ENCODE measurements around the gene BCL7B.

BCL7B gene

DNA sequence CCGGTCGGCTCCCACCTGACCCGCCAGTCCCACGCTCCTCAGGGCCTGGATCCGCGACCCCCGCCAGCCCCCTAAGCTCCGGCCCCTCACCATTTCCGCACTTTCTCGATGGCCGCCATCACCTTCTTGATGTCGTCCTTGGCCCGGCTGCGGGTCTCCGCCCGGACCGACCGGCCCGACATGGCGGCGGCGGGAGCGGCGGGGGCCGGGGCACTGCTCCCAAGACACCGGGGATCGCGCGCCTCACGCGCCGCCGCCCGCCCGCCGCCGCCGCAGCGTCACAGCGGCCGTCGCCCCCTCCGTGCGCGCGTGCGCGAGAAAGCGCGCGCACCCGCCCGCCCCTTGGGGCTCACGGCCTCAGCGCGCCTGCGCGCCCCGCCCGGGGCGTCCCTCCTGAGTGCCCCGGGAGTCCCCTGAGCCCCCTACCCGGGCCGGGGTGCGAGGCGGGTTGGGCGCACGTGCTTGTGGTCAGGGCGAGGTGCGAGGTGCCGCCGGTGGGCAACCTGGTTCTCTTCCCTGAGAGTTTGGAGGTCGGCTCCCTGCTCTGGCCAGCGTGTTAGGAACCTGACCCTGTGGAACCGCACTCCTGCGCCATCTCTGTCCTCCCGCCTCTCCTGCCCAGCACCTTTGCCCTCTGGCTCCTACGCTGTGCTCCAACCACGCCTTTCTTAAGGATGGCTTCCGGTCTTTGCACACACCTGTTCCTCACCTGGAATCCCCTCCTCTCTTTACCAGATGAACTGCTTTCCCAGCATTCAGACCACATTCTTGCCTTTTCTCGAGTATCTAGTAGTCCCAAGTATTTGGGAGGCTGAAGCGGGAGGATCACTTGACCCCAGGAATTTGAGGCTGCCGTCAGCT is at the start of gene BCL7B:
Gene BCL7B (minus strand): TSS at position 294 of the 861 bp plus-strand sequence. CDS start 112 bp downstream, at position 182.
- Histone ChIP-seq H3K9me3 (ENCODE audit: control insufficient read depth in 1 of 2, low read length in 2 of 2) (no peaks in the 10 kb centered on the region), H3K36me3 (ENCODE audit: control insufficient read depth in 1 of 2, insufficient read depth in 2 of 2, low read length in 2 of 2) (peaks cover 3 to 17% of the 10 kb centered on the region in 2 donors), H3K27me3 (ENCODE audit: control insufficient read depth in 1 of 2, insufficient read depth in 2 of 2, low read length in 2 of 2) (no peaks in the 10 kb centered on the region), H3K9ac (ENCODE audit: low read depth in 1 of 2, low read length in 2 of 2) (peak within 1 kb of the TSS; percentile 88 to 94), H3K4me1 (ENCODE audit: control insufficient read depth in 1 of 2, insufficient read depth in 2 of 2, low read length in 2 of 2) (peaks cover 5 to 29% of the 10 kb centered on the region in 2 donors), H3K4me3 (ENCODE audit: low read depth in 1 of 2, low read length in 2 of 2) (peak within 1 kb of the TSS; percentile 89 to 97), H3K27ac (ENCODE audit: low read depth, low read length) (peak within 1 kb of the TSS; percentile 100)

DNA sequence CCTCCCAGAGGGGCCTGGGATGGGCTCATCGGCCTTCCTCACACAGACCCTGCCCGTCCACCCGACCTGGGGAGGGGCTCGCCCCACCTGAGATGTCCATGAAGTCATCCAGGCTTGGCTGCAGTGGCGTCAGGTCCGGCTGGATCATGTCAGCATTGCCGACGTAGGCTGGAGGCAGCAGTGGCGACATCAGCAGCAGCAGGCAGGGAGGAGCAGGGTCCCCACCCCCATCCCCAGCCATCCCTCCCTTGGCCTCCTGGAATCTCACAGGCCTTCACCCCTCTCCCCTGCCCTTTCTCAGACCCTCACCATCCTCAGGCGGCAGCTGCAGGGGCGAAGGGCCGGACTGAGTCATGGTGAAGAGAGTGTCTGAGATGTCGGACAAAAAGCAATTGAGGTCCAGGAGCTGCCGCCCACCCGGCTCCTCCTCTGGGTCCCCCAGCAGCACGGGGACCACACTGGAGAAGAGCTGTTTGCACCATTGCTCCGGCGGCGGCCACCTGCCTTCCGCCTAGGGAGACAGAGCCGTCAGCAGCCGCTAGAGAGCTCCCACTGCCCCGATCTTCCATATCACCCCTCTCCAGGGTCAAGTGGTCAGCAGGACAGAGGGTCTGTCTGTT is 48.2 kb upstream of the BCL7B start:
- peaks cover 0 to 4% of the 10 kb centered on the region in 2 donors for H3K36me3 ChIP-seq (ENCODE audit: control insufficient read depth in 1 of 2, insufficient read depth in 2 of 2, low read length in 2 of 2)
- H3K4me3 ChIP-seq (ENCODE audit: low read depth in 1 of 2, low read length in 2 of 2) = no peak overlapping the region

DNA sequence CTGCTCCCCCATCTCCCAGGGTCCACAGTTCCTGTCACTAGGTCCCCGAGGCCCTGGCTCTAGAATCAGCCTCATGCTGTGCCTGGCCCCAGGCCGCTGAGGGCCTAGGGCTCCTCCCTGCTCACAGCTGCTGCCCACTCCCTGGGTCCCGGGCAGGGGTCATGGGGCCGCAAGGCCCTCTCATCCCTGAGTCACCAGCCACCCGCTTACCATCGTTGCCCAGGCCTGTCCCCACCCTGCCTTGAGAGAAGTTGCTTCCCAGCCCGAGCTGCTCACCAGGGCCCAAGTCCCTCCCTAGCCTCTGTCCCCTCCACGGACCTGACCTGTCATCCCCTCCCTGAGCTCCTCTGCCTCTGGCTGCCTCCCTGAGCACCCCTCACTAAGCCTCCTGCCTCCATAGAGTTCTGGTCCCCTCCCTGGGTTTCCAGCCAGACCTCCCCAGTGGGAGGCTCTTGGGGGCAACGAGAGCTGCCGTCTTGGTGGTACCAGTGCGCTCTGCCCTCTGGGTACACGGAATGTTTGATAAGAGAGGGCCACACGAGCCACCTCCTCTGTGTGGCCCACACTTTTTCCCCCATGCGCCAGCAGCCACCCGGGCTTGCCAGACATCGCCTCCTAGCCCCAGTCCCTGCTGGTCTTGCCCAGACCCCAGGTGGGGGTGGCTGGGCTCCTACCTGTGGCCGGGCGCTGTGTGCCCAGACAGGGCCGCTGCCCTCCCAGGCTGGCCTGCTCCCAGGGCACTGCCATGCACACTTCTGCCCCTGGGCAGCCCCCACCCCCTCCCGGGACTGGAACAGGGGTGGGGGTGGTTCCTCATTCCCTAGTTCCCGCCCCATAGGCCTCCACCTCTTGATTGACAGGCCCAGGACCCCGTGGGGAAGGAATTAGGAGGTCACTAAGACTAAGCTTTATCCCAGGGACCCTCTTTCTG is 45.5 kb upstream of the BCL7B start:
- no peaks in the 10 kb centered on the region for H3K36me3 ChIP-seq (ENCODE audit: control insufficient read depth in 1 of 2, insufficient read depth in 2 of 2, low read length in 2 of 2)

More for the DNA sequence above, 48.2 kb upstream of the BCL7B start:
- Histone ChIP-seq H3K9me3 (ENCODE audit: control insufficient read depth in 1 of 2, low read length in 2 of 2) (no peaks in the 10 kb centered on the region), H3K4me1 (ENCODE audit: control insufficient read depth in 1 of 2, insufficient read depth in 2 of 2, low read length in 2 of 2) (no peaks in the 10 kb centered on the region), H3K9ac (ENCODE audit: low read depth in 1 of 2, low read length in 2 of 2) (no peak overlapping the region), H3K27ac (ENCODE audit: low read depth, low read length) (no peak overlapping the region), H3K27me3 (ENCODE audit: control insufficient read depth in 1 of 2, insufficient read depth in 2 of 2, low read length in 2 of 2) (peaks cover 0 to 3% of the 10 kb centered on the region in 2 donors)

DNA sequence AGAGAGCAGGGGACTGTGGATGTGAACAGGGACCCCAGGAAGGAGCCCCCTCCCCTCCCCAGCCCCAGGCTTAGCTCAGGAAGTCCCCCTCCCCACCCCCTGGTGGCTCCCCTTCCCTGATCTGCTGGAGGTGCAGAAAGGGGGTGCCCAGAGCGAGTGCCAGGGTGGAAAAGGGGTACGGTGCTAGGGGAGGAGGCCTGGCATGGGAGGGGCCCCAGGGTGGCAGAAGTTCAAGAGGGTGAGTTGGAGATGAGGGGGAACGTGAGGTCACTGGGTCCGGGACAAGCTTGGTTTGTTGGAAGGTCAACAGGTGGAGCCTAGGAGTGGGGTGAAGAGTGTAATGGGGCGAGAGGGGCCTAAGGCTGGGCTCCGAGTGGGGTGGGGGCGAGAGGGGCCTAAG is 42.4 kb upstream of the BCL7B start:
- H3K4me3 ChIP-seq (ENCODE audit: low read depth in 1 of 2, low read length in 2 of 2) = no peak overlapping the region
- H3K36me3 ChIP-seq (ENCODE audit: control insufficient read depth in 1 of 2, insufficient read depth in 2 of 2, low read length in 2 of 2) = no peaks in the 10 kb centered on the region
- no peaks in the 10 kb centered on the region for H3K4me1 ChIP-seq (ENCODE audit: control insufficient read depth in 1 of 2, insufficient read depth in 2 of 2, low read length in 2 of 2)
- no peaks in the 10 kb centered on the region for H3K9me3 ChIP-seq (ENCODE audit: control insufficient read depth in 1 of 2, low read length in 2 of 2)
- no peak overlapping the region for H3K9ac ChIP-seq (ENCODE audit: low read depth in 1 of 2, low read length in 2 of 2)
- H3K27ac ChIP-seq (ENCODE audit: low read depth, low read length) = no peak overlapping the region
- H3K27me3 ChIP-seq (ENCODE audit: control insufficient read depth in 1 of 2, insufficient read depth in 2 of 2, low read length in 2 of 2) = no peaks in the 10 kb centered on the region

More for the DNA sequence above, 45.5 kb upstream of the BCL7B start:
- Histone ChIP-seq H3K27me3 (ENCODE audit: control insufficient read depth in 1 of 2, insufficient read depth in 2 of 2, low read length in 2 of 2) (peaks cover 0 to 3% of the 10 kb centered on the region in 2 donors), H3K9ac (ENCODE audit: low read depth in 1 of 2, low read length in 2 of 2) (no peak overlapping the region), H3K4me3 (ENCODE audit: low read depth in 1 of 2, low read length in 2 of 2) (no peak overlapping the region), H3K27ac (ENCODE audit: low read depth, low read length) (no peak overlapping the region), H3K4me1 (ENCODE audit: control insufficient read depth in 1 of 2, insufficient read depth in 2 of 2, low read length in 2 of 2) (no peaks in the 10 kb centered on the region), H3K9me3 (ENCODE audit: control insufficient read depth in 1 of 2, low read length in 2 of 2) (no peaks in the 10 kb centered on the region)

DNA sequence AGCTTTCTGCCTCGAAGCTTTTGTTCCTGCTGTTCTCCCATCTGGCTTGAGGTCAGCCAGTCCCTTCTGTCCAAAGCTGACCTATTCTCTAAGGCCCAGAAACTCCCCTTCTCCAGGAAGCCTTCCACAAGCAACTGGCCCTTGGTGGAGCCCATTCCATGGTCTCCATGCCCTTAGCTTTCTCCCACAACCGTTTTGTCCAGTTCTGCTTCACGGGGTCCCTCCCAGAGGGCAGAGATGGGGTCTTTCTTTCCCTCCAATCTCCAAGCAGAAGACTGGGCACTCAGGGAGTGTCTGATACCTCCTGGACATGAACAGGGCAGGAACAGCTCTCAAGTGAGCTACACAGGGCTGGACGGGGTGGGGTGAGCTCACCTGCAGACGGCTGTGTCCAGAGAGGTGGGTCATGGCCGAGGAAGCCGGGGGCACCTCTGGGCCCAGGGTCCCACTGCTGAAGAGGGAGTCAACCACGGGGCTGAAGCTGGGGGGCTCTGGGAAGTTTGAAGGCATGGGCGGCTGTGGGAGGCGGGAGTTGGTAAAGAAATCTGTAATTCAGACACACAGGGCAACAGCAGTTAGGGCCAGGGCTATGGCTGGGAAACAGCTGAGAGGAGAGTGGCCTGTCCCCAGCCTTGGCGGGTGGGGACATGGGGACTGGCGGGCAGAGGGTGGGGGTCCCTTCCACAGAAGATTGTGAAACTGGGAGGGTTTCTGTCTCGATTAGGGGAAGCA is 41.8 kb upstream of the BCL7B start:
- H3K27me3 ChIP-seq (ENCODE audit: control insufficient read depth in 1 of 2, insufficient read depth in 2 of 2, low read length in 2 of 2) = no peaks in the 10 kb centered on the region

DNA sequence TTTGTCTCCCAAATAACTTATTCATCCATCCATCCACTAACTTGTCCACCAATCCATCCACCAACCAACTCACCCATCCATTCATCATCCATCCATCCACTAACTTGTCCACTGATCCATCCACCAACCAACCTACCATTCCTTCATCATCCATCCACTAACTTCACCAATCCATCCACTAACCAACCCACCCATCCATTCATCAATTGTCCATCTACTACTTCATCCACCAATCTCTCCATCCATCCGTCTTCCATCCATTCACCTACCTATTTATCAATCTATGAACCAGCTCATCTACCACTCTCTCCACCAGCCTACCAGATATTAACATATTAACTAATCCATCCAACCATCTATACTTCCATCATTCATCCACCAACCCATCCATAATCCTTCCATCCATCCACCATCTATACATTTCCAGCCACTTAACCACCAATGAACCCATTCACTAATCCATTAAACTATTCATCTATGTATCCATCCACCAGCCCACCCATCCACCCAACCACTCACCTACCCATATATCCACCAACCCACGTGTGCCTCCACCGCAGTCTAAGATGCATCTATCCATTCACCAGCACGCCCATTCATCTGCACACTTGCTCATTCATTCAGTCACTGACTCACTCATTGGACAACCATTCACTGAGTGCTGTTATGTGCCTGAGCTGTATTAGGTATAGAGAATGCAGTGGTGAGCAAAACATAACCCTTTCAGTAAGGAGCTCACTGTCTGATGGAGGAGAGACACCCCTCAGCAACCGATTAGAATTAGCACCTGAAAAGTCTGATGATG is 40.7 kb upstream of the BCL7B start:
- H3K9ac ChIP-seq (ENCODE audit: low read depth in 1 of 2, low read length in 2 of 2) = no peak overlapping the region
- H3K36me3 ChIP-seq (ENCODE audit: control insufficient read depth in 1 of 2, insufficient read depth in 2 of 2, low read length in 2 of 2) = no peaks in the 10 kb centered on the region
- H3K27ac ChIP-seq (ENCODE audit: low read depth, low read length) = no peak overlapping the region
- H3K4me3 ChIP-seq (ENCODE audit: low read depth in 1 of 2, low read length in 2 of 2) = no peak overlapping the region
- no peaks in the 10 kb centered on the region for H3K4me1 ChIP-seq (ENCODE audit: control insufficient read depth in 1 of 2, insufficient read depth in 2 of 2, low read length in 2 of 2)
- no peaks in the 10 kb centered on the region for H3K9me3 ChIP-seq (ENCODE audit: control insufficient read depth in 1 of 2, low read length in 2 of 2)
- H3K27me3 ChIP-seq (ENCODE audit: control insufficient read depth in 1 of 2, insufficient read depth in 2 of 2, low read length in 2 of 2) = no peaks in the 10 kb centered on the region

More for the DNA sequence above, 41.8 kb upstream of the BCL7B start:
- H3K36me3 ChIP-seq (ENCODE audit: control insufficient read depth in 1 of 2, insufficient read depth in 2 of 2, low read length in 2 of 2) = no peaks in the 10 kb centered on the region
- no peaks in the 10 kb centered on the region for H3K9me3 ChIP-seq (ENCODE audit: control insufficient read depth in 1 of 2, low read length in 2 of 2)
- no peaks in the 10 kb centered on the region for H3K4me1 ChIP-seq (ENCODE audit: control insufficient read depth in 1 of 2, insufficient read depth in 2 of 2, low read length in 2 of 2)
- H3K27ac ChIP-seq (ENCODE audit: low read depth, low read length) = no peak overlapping the region
- H3K9ac ChIP-seq (ENCODE audit: low read depth in 1 of 2, low read length in 2 of 2) = no peak overlapping the region
- H3K4me3 ChIP-seq (ENCODE audit: low read depth in 1 of 2, low read length in 2 of 2) = no peak overlapping the region

DNA sequence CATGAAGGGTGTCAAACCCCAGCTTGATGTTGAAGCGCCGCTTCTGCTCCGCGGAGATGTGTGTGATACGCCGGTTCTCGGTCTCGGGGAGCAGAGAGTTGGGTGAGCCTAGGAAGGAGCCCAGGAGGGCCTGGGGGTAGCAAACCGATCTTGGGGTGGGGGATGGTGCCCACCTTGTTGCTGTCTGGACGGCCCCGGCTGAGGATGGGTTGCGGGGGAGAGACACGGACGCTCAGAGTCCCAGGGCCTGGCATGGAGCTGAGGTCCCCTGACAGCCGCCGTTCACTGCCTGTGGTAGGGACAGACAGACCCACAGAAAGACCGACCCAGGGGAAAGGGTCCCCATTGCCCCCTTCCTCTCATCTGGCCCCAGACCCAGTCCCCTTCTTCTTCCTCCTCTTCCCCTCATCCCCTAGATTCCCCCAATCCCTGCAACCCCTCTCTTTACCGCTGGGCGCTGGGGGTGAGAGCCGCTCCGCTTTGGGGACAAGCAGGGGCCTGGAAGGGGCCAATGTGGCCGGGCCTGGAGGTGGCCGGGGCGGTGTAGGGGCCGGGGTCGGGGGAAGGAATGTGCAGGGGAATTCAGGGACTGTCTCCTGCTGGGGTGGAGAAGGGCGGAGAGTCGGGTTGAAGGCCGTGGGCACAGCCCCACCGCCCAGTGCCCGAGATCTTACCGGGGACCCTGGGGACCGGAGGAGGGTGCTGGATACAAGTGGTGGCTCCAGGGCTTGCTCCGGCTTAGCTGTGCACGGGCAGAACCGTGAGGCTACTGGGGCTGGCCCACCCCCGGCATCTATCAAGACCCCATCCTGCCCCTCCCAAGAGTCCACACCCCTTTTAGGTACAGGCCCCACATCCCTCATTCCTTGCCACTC is 38.9 kb upstream of the BCL7B start:
- H3K4me1 ChIP-seq (ENCODE audit: control insufficient read depth in 1 of 2, insufficient read depth in 2 of 2, low read length in 2 of 2) = no peaks in the 10 kb centered on the region
- no peak overlapping the region for H3K4me3 ChIP-seq (ENCODE audit: low read depth in 1 of 2, low read length in 2 of 2)
- H3K9ac ChIP-seq (ENCODE audit: low read depth in 1 of 2, low read length in 2 of 2) = no peak overlapping the region
- H3K9me3 ChIP-seq (ENCODE audit: control insufficient read depth in 1 of 2, low read length in 2 of 2) = no peaks in the 10 kb centered on the region
- no peak overlapping the region for H3K27ac ChIP-seq (ENCODE audit: low read depth, low read length)
- H3K36me3 ChIP-seq (ENCODE audit: control insufficient read depth in 1 of 2, insufficient read depth in 2 of 2, low read length in 2 of 2) = no peaks in the 10 kb centered on the region
- no peaks in the 10 kb centered on the region for H3K27me3 ChIP-seq (ENCODE audit: control insufficient read depth in 1 of 2, insufficient read depth in 2 of 2, low read length in 2 of 2)

DNA sequence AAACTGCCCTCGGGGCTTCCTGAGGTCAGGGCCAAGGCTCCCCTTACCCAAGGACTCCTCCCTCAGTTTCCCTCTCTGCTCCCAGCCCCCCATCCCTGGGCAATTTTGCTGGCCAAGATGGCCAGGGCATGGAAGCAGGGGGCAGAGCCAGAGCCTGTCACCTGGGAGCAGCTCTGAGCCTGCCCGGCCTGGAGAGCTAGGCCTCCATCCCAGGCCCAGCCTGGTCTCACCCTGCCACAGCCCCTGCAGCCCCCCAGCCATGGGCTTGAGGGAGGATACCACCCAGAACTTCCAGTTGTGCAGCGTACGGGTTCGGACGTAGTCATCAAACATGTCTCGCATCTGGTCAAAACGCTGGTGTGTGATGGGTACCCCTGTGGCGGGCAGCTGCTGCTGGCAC is 37.9 kb upstream of the BCL7B start:
- Histone ChIP-seq H3K27me3 (ENCODE audit: control insufficient read depth in 1 of 2, insufficient read depth in 2 of 2, low read length in 2 of 2) (no peaks in the 10 kb centered on the region), H3K9ac (ENCODE audit: low read depth in 1 of 2, low read length in 2 of 2) (no peak overlapping the region), H3K4me1 (ENCODE audit: control insufficient read depth in 1 of 2, insufficient read depth in 2 of 2, low read length in 2 of 2) (no peaks in the 10 kb centered on the region), H3K9me3 (ENCODE audit: control insufficient read depth in 1 of 2, low read length in 2 of 2) (no peaks in the 10 kb centered on the region), H3K36me3 (ENCODE audit: control insufficient read depth in 1 of 2, insufficient read depth in 2 of 2, low read length in 2 of 2) (no peaks in the 10 kb centered on the region), H3K27ac (ENCODE audit: low read depth, low read length) (no peak overlapping the region), H3K4me3 (ENCODE audit: low read depth in 1 of 2, low read length in 2 of 2) (no peak overlapping the region)
